Skeletal muscle tissue (tissue), 4 donors: ENCODE results near the gene EFNA3. TPM values are rescaled to one million over a fixed set of nuclear protein-coding genes. Genes with fewer than 3 reads are reported as not detected.
A peak's percentile ranks its signal among the peaks of the same experiment; 100 is the strongest.

Source experiments
- H3K27ac ChIP-seq: one replicate; pipeline ENCODE4 v1.7.0; 2013; ENCODE audit warnings: mild to moderate bottlenecking, low read depth, low read length, inconsistent platforms
- H3K27me3 ChIP-seq, 3 donors: one replicate each; pipeline ENCODE4 v1.7.0; 2013; ENCODE audit warnings: low read length in 3 of 3; ENCODE audit not compliant: control insufficient read depth in 3 of 3, insufficient read depth in 3 of 3
- H3K36me3 ChIP-seq, 3 donors: one replicate each; pipeline ENCODE4 v1.7.0; 2013; ENCODE audit warnings: low read length in 3 of 3; ENCODE audit not compliant: control insufficient read depth in 3 of 3, insufficient read depth in 3 of 3
- H3K4me1 ChIP-seq, 3 donors: one replicate each; pipeline ENCODE4 v1.7.0; 2013; ENCODE audit warnings: low read length in 3 of 3, mild to moderate bottlenecking in 3 of 3; ENCODE audit not compliant: control insufficient read depth in 3 of 3, insufficient read depth in 3 of 3
- H3K4me3 ChIP-seq, 3 donors: one replicate each; pipeline ENCODE4 v1.7.0; 2013; ENCODE audit warnings: low read length in 3 of 3
- H3K9ac ChIP-seq, 3 donors: one replicate each; pipeline ENCODE4 v1.7.0; 2013; ENCODE audit warnings: low read length in 3 of 3, mild to moderate bottlenecking in 3 of 3, moderate library complexity in 2 of 3, low read depth in 1 of 3
- H3K9me3 ChIP-seq, 3 donors: one replicate each; pipeline ENCODE4 v1.7.0; 2013; ENCODE audit warnings: low read length in 3 of 3; ENCODE audit not compliant: control insufficient read depth in 3 of 3
- total RNA-seq: library from RNA; depleted of rRNA; stranded (reverse); fragments of >200 nt; gene quantifications from one replicate; pipeline ENCODE4 v1.2.3, GENCODE V29; 2014
- donor health status: Osteomylitis.

EFNA3 gene
- 0.52 TPM for total RNA-seq

GRCh38 chr1:155078469-155079209 is at the start of gene EFNA3:
EFNA3 (plus strand) TSS chr1:155078837; CDS start chr1:155078942, 105 bp downstream.
- H3K9me3 ChIP-seq: no peaks in the 10 kb centered on the region
- H3K36me3 ChIP-seq: no peaks in the 10 kb centered on the region
- peaks cover 43 to 47% (median 46%) of the 10 kb centered on the region in 3 donors for H3K27me3 ChIP-seq
- H3K4me3 ChIP-seq: peak within 1 kb of the TSS; percentile 31 to 45 (median 31)
- H3K27ac ChIP-seq: no peak within 1 kb of the TSS
- H3K4me1 ChIP-seq: peaks cover 33 to 46% (median 36%) of the 10 kb centered on the region in 3 donors
- H3K9ac ChIP-seq: peak within 1 kb of the TSS; percentile 8 to 45 (median 33)

GRCh38 chr1:155029513-155030242 is 49.0 kb upstream of the EFNA3 start:
- Histone ChIP-seq H3K36me3 (no peaks in the 10 kb centered on the region), H3K4me3 (no peak overlapping the region), H3K27ac (no peak overlapping the region), H3K9ac (no peak overlapping the region), H3K4me1 (no peaks in the 10 kb centered on the region), H3K9me3 (no peaks in the 10 kb centered on the region), H3K27me3 (peaks cover 0 to 2% (median 0%) of the 10 kb centered on the region in 3 donors)

- Histone ChIP-seq H3K4me3 (no peak overlapping the region), H3K4me1 (no peaks in the 10 kb centered on the region), H3K27me3 (peaks cover 0 to 2% (median 0%) of the 10 kb centered on the region in 3 donors), H3K27ac (no peak overlapping the region), H3K9ac (no peak overlapping the region), H3K9me3 (no peaks in the 10 kb centered on the region), H3K36me3 (no peaks in the 10 kb centered on the region)
Observed at GRCh38 chr1:155030243-155030795, 48.3 kb upstream of the EFNA3 start.

- Histone ChIP-seq H3K27me3 (peaks cover 0 to 2% (median 0%) of the 10 kb centered on the region in 3 donors), H3K4me1 (no peaks in the 10 kb centered on the region), H3K9ac (no peak overlapping the region), H3K27ac (no peak overlapping the region), H3K9me3 (no peaks in the 10 kb centered on the region), H3K36me3 (no peaks in the 10 kb centered on the region), H3K4me3 (no peak overlapping the region)
Observed at GRCh38 chr1:155030899-155031298, 47.7 kb upstream of the EFNA3 start.

- H3K4me3 ChIP-seq: no peak overlapping the region
- H3K9me3 ChIP-seq: no peaks in the 10 kb centered on the region
- H3K9ac ChIP-seq: no peak overlapping the region
- H3K4me1 ChIP-seq: peaks cover 0 to 5% (median 0%) of the 10 kb centered on the region in 3 donors
- no peaks in the 10 kb centered on the region for H3K36me3 ChIP-seq
- H3K27me3 ChIP-seq: peaks cover 0 to 2% (median 0%) of the 10 kb centered on the region in 3 donors
- H3K27ac ChIP-seq: no peak overlapping the region
Observed at GRCh38 chr1:155032886-155033285, 45.8 kb upstream of the EFNA3 start.

- Histone ChIP-seq H3K9me3 (no peaks in the 10 kb centered on the region), H3K4me1 (peaks cover 2 to 8% (median 2%) of the 10 kb centered on the region in 3 donors), H3K27me3 (peaks cover 0 to 2% (median 0%) of the 10 kb centered on the region in 3 donors), H3K4me3 (no peak within 1 kb of the TSS), H3K36me3 (no peaks in the 10 kb centered on the region), H3K9ac (no peak within 1 kb of the TSS), H3K27ac (no peak within 1 kb of the TSS)
Observed at GRCh38 chr1:155033524-155033923, 45.1 kb upstream of the EFNA3 start, which contains the start of the genes DCST1 and DCST2. DCST1 (plus strand) TSS chr1:155033824; CDS start chr1:155034037, 213 bp downstream. DCST2 (minus strand) TSS chr1:155033781; CDS start chr1:155033701, 80 bp downstream.

GRCh38 chr1:155034318-155035208 is 44.1 kb upstream of the EFNA3 start:
- Histone ChIP-seq H3K36me3 (no peaks in the 10 kb centered on the region), H3K9ac (no peak overlapping the region), H3K4me1 (peaks cover 10 to 16% (median 10%) of the 10 kb centered on the region in 3 donors)

GRCh38 chr1:155035936-155036335 is 42.7 kb upstream of the EFNA3 start:
- no peak overlapping the region for H3K4me3 ChIP-seq
- peaks cover 0 to 2% (median 0%) of the 10 kb centered on the region in 3 donors for H3K27me3 ChIP-seq
- no peak overlapping the region for H3K9ac ChIP-seq
- H3K27ac ChIP-seq: no peak overlapping the region
- peaks cover 10 to 16% (median 10%) of the 10 kb centered on the region in 3 donors for H3K4me1 ChIP-seq
- H3K36me3 ChIP-seq: no peaks in the 10 kb centered on the region
- no peaks in the 10 kb centered on the region for H3K9me3 ChIP-seq

More at GRCh38 chr1:155034318-155035208, 44.1 kb upstream of the EFNA3 start:
- H3K9me3 ChIP-seq: no peaks in the 10 kb centered on the region
- peaks cover 0 to 2% (median 0%) of the 10 kb centered on the region in 3 donors for H3K27me3 ChIP-seq
- no peak overlapping the region for H3K4me3 ChIP-seq
- H3K27ac ChIP-seq: no peak overlapping the region

- Histone ChIP-seq H3K4me3 (no peak overlapping the region), H3K9me3 (no peaks in the 10 kb centered on the region), H3K36me3 (no peaks in the 10 kb centered on the region), H3K9ac (no peak overlapping the region), H3K27ac (no peak overlapping the region), H3K4me1 (peaks cover 10 to 16% (median 10%) of the 10 kb centered on the region in 3 donors), H3K27me3 (peaks cover 0 to 2% (median 0%) of the 10 kb centered on the region in 3 donors)
Observed at GRCh38 chr1:155037043-155037442, 41.6 kb upstream of the EFNA3 start.
